ENCODE measurements around the gene PHF19. TPM values are rescaled to one million over a fixed set of nuclear protein-coding genes. Genes with fewer than 3 reads are reported as not detected.

PHF19 gene
- total RNA-seq, 1 donor from 2014 or later: 18.9 TPM

DNA sequence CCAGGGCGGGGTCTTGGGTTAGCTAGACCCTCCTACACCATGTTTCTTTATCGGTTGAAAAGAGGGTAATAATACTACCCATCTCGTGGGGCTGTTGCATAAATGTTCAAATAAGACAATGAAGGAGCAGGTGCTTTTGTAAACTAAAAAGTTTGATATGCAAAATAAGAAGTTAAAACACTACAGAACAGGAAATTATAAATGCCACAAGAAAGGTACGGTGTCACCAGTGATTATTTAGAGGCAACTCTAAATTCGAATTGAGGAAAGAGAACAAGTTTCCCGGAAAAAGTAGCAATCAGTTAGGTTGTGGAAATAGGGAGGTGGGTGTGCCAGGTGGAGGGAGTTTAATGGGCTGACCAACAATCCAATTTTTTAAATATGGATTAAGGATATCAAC is 2.5 kb upstream of the PHF19 start:
- H3K9me3 Mint-ChIP-seq (ENCODE audit: unreplicated experiment): peaks cover 11% of the 10 kb centered on the region
- TF ChIP-seq, protein P1, sequence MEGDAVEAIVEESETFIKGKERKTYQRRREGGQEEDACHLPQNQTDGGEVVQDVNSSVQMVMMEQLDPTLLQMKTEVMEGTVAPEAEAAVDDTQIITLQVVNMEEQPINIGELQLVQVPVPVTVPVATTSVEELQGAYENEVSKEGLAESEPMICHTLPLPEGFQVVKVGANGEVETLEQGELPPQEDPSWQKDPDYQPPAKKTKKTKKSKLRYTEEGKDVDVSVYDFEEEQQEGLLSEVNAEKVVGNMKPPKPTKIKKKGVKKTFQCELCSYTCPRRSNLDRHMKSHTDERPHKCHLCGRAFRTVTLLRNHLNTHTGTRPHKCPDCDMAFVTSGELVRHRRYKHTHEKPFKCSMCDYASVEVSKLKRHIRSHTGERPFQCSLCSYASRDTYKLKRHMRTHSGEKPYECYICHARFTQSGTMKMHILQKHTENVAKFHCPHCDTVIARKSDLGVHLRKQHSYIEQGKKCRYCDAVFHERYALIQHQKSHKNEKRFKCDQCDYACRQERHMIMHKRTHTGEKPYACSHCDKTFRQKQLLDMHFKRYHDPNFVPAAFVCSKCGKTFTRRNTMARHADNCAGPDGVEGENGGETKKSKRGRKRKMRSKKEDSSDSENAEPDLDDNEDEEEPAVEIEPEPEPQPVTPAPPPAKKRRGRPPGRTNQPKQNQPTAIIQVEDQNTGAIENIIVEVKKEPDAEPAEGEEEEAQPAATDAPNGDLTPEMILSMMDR (IDR thresholded peaks at IDR 0.05; ENCODE audit: partially characterized antibody, unreplicated experiment): no peak
- no peak overlapping the region for H3K4me3 Mint-ChIP-seq (ENCODE audit: unreplicated experiment)

DNA sequence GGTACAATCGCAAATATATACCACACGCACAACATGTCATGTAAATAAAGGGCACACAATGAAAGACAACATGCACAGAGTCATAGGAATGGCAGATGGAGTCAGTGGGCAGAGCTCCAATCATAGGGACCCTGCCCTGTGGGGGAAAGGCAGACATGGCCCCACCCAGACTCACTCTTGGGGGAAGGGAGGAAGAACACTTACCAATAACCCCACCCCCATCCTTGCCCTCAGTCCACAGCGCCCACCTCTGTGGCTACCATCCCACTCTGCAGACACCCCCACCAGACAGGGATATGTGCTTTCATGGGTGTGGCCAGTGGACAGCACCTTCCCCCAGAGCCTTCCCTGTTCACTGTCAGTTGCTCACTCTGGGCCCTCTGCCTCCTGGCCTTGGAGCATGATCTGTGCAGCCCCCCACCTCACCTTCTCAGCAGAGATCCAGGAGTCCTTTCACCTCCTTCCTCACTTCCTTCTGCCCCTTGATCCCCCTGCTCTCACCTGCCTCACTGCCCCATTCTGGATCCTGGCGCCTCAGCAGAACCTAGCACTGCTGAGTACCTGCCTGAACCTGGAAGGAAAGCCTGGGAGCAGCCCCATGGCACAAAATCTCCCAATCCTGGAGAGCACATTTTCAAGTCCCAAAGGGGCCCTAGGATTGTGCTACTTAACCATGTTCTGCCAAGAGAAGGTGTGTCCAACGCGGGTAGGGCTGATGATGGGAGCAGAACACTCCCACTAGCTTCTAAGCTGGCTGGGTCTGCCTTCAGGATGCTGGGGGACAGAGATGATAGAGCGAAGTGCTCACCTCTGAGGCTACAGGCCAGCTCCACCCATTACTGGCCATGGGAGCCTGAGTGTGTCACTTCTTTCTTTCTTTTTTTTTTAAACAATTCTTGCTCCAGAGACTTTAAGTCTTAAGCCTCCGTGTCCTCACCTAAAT is 1.5 kb upstream of the PHF19 start:
- Mint-ChIP-seq H3K36me3 (ENCODE audit: unreplicated experiment) (no peaks in the 10 kb centered on the region), H3K9me3 (ENCODE audit: unreplicated experiment) (peaks cover 12% of the 10 kb centered on the region), H3K27me3 (ENCODE audit: unreplicated experiment) (peaks cover 8% of the 10 kb centered on the region), H3K4me1 (ENCODE audit: low read depth, unreplicated experiment) (peaks cover 11% of the 10 kb centered on the region), H3K27ac (ENCODE audit: unreplicated experiment) (no peak overlapping the region), H3K4me3 (ENCODE audit: unreplicated experiment) (peak overlapping the region; percentile 96)
- DNase-seq: no peak
- TF ChIP-seq, protein P1 (IDR thresholded peaks at IDR 0.05; ENCODE audit: partially characterized antibody, unreplicated experiment): no peak

More for the DNA sequence above, 2.5 kb upstream of the PHF19 start:
- peaks cover 5% of the 10 kb centered on the region for H3K27me3 Mint-ChIP-seq (ENCODE audit: unreplicated experiment)
- H3K27ac Mint-ChIP-seq (ENCODE audit: unreplicated experiment): no peak overlapping the region
- peaks cover 11% of the 10 kb centered on the region for H3K4me1 Mint-ChIP-seq (ENCODE audit: low read depth, unreplicated experiment)
- H3K36me3 Mint-ChIP-seq (ENCODE audit: unreplicated experiment): no peaks in the 10 kb centered on the region
- no peak for DNase-seq

DNA sequence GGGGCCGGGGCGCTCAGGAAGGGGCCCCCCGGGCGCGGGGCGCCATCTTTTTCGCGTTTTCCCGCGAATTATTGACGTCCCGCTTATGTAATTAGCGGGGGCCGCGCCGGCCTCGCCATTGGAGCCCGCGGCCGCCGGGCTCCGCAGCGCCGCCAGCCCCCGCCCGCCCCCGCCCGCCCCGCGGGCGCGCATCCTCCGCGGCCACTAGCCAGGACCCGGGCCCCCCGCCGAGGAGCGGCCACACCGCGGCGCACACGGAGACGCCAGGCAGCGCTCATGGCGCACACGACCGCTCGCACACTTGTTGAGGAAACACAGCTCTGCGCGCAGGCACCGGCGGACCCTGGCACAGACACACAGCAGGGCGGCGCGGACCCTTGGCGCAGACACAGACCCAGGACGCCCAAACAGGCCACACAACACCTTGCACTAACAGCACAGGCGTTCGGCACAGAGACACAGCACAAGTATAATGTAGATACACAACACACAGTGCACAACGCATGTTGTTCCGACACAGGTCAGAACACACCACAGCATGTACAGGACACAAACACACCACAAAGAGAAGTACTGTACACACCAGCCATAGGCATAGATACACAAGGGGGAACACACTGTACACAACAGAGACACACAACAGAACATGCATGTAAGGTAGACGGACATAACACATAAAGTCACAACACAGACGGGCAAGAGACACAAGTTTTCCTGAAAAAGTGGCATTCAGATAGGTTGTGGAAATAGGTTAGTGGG is 467 bp upstream of the PHF19 start:
- Mint-ChIP-seq H3K4me3 (ENCODE audit: unreplicated experiment) (peak overlapping the region; percentile 96), H3K27me3 (ENCODE audit: unreplicated experiment) (peaks cover 8% of the 10 kb centered on the region), H3K36me3 (ENCODE audit: unreplicated experiment) (no peaks in the 10 kb centered on the region), H3K27ac (ENCODE audit: unreplicated experiment) (peak overlapping the region; percentile 67), H3K4me1 (ENCODE audit: low read depth, unreplicated experiment) (peaks cover 11% of the 10 kb centered on the region), H3K9me3 (ENCODE audit: unreplicated experiment) (peaks cover 12% of the 10 kb centered on the region)
- TF ChIP-seq, protein P1 (IDR thresholded peaks at IDR 0.05; ENCODE audit: partially characterized antibody, unreplicated experiment): no peak
- DNase-seq: peak; percentile 69

DNA sequence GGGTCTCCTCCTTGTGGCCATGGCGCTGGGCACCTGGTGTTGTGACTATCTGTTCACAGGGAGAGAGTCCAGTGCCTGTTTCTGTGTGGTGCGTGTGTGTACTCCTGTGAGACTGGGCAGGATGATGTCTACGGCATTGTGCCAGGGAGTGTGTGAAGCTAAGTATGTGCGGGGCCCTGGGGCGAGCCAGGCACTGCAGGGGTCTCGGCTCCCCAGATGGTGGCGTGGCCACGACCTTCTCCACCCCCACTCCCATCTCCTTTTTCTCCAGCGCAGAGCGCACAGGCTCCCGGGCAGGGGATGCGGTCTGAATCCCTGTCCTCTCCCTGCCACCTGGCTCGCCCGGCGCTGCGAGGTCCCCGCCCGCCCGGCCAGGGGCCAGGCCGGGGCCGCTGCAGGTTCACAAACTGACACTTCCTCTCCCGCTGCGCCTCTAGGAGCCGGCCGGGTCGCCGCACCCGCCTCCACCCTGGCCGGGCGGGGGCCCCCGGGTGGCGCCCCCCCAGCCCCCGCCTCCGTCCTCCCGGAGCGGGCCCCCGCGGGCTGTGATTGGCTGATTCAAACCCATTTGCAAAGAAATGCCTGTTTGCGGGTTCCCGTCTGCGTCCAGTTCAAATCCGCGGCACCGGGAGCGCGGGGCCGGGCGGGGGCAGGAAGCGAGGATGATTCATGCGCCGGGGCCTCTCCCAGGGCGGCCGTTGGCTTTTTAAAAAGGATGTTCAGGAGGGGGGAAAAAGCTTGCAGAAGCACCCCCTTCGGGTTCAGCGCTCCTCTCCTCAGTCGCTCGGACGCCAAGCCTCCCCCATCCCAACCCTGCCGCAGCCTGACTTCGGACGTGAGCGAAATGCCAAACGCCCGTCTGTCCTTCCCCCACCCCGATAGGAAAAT is 790 bp downstream of the PHF19 start:
- TF ChIP-seq, protein P1 (IDR thresholded peaks at IDR 0.05; ENCODE audit: partially characterized antibody, unreplicated experiment): no peak
- H3K4me3 Mint-ChIP-seq (ENCODE audit: unreplicated experiment): peak overlapping the region; percentile 79
- H3K9me3 Mint-ChIP-seq (ENCODE audit: unreplicated experiment): peaks cover 12% of the 10 kb centered on the region
- H3K4me1 Mint-ChIP-seq (ENCODE audit: low read depth, unreplicated experiment): peaks cover 11% of the 10 kb centered on the region
- H3K27ac Mint-ChIP-seq (ENCODE audit: unreplicated experiment): peak overlapping the region; percentile 16
- H3K36me3 Mint-ChIP-seq (ENCODE audit: unreplicated experiment): no peaks in the 10 kb centered on the region
- peak; percentile 64 for DNase-seq
- H3K27me3 Mint-ChIP-seq (ENCODE audit: unreplicated experiment): peaks cover 8% of the 10 kb centered on the region
